Activated CD4-positive, alpha-beta T cell treated with anti-CD3 and anti-CD28 coated beads for 48 hours (primary cell): Measurements from ENCODE around the gene ASMTL.
A peak's percentile ranks its signal among the peaks of the same experiment; 100 is the strongest.
"Not testable (repeated sequence)": the region's sequence is repeated elsewhere in the genome, so short reads cannot be mapped to it uniquely, and the experiment has no call there.

Experiments
- DNase-seq: peaks from one replicate; pipeline ENCODE4 v3.0.0-alpha.2; 2020

ASMTL gene

DNA sequence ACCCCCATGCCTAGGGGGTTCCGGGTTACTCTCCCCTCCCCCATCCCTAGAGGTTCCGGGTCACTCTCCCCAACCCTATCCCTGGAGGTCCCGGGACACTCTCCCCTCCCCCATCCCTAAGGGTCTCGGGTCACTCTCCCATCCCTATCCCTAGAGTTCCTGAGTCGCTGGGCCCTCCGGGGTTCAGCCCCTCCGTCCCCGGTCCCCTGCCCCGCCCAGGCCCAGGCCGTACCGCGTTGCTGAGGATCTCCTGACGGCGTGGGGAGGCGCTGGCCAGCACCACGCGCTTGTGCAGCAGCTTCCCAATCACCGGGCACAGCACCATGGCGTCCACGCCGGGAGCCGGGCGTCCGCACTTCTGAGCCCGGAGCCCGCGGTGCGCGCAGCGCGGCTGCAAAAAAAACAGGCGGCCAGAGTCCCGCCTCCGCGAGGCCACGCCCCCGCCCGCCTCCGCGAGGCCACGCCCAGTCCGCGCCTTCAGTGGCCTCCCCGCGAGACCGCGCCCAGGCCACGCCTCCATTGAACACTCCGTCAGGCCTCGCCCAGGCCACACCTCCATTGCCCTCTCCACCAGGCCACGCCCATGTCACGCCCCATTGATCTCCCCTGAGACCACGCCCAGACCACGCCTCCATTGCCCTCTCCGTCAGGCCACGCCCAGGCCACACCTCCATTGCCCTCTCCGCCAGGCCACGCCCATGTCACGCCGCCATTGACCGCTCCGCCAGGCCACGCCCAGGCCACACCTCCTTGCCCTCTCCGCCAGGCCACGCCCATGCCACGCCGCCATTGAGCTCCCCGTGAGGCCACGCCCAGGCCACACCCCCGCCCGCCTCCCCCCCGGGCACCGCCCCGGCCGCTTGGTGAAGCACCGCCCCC lies at the start of gene ASMTL:
Gene ASMTL (minus strand): TSS at position 394 of the 879 bp plus-strand sequence. CDS start 69 bp downstream, at position 325.
- DNase-seq = peak; percentile 100

DNA sequence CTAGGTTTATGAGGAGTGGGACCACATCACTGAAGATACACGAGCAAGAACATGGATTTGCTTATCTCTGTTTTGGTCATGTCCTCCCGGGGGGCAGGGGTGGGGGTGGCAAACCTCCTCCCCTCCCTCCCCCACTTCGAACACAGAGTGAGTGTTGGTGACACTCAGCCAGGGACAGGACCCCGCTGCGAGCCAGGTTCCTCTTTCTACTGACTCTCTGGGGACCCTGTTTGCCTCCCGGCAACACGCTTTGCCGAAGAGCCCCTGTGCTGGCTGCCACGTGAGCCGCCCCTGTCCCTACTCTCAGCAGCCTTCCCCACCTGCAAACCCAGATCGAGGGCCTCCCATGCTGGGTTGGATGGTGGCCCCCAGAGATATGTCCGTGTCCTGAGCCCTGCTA lies 49.5 kb upstream of the ASMTL start:
- DNase-seq = no peak

DNA sequence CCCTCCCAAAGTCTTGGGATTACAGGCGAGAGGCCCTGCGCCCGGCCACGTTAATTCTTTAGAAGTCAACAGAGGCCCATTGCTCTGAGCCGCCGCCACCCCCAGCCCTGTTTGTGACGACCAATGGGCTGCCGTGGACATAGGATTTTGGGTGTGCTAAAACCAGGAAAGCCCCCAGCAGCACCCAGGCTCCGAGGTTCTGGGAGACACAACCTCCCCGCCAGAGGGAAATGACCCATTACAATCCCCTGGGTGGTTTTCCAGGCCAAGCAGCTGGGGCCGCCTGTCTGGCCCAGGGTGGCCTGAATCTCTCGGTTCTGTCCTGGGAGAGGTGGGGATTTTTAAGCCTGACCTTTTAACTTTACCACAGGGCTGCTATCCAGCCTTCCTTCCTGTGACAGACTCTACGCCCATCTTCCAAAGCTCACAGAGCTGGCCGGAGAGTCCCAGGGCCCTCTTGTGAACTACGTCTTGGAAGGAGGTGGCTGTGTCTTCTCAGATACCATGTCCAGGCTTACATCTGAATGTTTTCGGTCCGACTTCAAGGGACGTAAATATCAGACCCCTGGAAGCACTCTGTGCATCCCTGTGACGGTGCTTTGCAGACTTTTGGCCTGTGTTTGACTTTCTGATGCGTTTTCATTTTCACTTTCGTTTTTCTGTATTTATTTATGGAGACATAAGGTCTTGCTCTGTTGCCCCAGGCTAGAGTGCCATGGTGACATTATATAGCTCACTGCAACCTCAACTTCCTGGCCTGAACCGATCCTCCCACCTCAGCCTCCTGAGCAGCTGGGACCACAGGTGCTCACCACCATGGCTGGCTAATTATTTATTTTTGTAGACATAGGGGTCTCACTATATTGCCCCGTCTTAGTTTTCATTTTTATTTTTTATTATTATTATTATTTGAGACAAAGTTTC lies 48.3 kb upstream of the ASMTL start:
- DNase-seq = no peak

GRCh38 chrX:1496076-1496475 lies 43.4 kb upstream of the ASMTL start:
- no peak for DNase-seq

GRCh38 chrX:1493877-1494510 lies 41.3 kb upstream of the ASMTL start:
- no peak for DNase-seq

DNA sequence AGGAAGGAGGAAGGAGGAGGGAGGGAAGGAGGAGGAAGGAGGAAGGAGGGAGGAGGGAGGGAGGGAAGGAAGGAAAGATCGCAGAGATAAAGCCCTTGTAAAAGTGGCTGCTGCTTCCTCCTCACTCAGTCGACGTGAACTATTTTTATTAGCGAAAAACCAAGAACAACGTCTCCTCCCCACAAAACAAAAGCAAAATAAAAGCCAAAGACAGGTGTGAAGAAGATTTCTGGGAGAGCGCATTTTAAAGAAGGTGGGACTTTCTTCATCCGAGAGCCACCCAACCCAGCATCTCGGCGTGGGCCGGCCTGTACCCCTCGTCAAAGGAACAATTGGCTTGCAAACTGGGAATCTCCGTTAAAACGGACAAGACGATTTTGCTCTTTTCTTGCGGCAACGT lies 40.7 kb upstream of the ASMTL start:
- no peak for DNase-seq

GRCh38 chrX:1492421-1493012 lies 39.8 kb upstream of the ASMTL start:
- no peak for DNase-seq

- peak; percentile 82 for DNase-seq
Observed at GRCh38 chrX:1491851-1492349, 39.2 kb upstream of the ASMTL start.

- DNase-seq = not testable (repeated sequence)
Observed at GRCh38 chrX:1491248-1491647, 38.5 kb upstream of the ASMTL start.

DNA sequence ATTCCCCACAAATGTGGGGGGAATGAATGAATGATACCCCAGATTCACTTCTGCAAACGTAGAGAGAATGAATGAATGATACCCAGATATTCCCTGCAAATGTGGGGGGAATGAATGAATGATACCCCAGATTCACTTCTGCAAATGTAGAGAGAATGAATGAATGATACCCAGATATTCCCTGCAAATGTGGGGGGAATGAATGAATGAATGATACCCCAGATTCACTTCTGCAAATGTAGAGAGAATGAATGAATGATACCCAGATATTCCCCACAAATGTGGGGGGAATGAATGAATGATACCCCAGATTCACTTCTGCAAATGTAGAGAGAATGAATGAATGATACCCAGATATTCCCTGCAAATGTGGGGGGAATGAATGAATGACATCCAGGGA lies 38.0 kb upstream of the ASMTL start:
- DNase-seq = not testable (repeated sequence)

DNA sequence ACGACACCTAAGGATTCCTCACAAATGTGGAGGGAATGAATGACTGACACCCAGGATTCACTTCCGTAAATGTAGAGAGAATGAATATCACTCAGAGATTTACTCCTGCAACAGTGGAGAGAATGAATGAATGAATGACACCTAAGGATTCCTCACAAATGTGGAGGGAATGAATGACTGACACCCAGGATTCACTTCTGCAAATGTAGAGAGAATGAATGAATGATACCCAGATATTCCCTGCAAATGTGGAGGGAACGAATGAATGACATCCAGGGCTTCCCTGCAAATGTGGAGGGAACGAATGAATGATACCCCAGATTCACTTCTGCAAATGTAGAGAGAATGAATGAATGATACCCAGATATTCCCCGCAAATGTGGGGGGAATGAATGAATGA lies 36.6 kb upstream of the ASMTL start:
- DNase-seq = not testable (repeated sequence)

DNA sequence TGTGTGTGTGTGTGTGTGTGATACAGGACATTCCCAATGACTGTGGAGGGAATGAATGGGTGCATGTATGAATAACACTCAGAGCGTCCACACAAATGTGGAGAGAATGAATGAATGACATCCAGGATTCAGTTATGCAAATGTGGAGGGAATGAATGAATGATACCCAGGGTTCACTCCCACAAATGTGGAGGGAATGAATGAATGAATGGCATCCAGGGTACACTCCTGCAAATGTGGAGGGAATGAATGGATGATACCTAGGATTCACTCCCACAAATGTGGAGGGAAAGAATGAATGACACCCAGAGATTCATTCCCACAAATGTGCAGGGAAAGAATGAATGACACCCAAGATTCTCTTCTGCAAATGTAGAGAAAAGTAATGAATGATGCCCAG lies 36.0 kb upstream of the ASMTL start:
- no peak for DNase-seq

DNA sequence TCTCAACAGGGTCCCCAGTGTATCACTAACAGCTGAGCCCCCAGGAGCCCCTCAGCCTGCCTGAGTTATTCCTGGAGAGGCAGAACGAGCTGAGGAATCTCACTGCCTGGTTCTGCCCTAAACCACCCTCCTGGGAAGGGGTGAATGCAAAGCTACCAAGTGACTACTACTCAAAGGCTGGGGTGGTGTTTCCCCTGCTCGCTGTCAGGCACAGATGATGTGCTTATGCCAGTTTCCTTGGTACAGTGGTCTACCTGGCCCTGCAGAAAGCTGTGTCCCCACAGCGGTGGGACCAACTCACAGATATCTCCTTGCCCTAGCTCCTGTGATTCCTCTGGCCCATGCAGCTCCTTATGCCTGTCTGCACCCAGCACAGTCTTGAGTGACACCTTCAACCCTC lies 35.4 kb upstream of the ASMTL start:
- DNase-seq = no peak

- no peak for DNase-seq
Observed at GRCh38 chrX:1487401-1487800, 34.7 kb upstream of the ASMTL start.

- DNase-seq = no peak
Observed at GRCh38 chrX:1486749-1487361, 34.1 kb upstream of the ASMTL start.

DNA sequence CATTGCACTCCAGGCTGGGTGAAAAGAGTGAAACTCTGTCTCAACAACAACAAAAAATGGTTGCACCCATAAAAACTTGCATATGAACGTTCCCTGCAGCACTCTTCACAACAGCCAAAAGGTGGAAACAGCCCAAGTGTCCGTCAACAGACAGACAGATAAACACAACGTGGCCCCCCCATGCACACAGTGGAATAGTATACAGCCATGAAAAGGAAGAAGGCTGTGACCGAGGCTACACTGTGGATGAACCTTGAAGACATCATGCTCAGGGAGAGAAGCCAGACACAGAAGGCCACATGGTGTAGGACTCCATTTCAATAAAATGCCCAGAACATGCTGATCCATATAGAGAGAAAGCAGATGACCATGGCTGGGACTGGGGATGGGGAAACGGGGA lies 33.5 kb upstream of the ASMTL start:
- DNase-seq = no peak

GRCh38 chrX:1485033-1485432 lies 32.3 kb upstream of the ASMTL start:
- DNase-seq = no peak

- DNase-seq = no peak
Observed at GRCh38 chrX:1484638-1485019, 31.9 kb upstream of the ASMTL start.

DNA sequence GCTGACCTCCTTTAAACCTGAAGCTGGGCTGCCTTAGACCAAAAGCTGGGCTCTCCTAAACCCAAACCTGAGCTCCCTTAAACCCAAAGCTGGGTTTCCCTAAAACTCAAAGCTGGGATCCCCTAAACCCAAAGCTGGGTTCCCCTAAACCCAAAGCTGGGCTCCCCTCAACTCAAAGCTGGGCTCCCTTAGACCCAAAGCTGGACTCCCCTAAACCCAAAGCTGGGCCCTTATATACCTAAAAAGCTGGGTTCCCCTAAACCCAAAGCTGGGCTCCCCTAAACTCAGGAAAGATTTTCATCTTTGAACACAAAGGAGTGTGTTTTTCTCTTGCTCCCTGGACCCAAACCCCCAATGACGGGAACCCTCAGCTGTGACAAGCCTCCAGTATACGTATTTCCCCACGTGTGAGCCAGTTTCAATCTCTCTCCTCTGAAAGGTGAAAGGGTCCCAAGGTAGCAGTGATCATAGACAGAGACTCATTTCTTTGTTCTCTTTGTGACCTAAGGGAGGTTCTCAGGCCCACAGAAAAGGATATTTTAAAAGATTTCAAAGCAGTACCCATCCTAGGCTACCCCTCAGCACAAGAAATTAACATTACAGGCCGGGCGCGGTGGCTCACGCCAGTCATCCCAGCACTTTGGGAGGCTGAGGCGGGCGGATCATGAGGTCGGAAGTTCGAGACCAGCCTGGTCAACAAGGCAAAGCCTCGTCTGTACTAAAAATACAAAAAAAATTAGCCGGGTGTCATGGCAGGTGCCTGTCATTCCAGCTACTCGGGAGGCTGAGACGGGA lies 31.3 kb upstream of the ASMTL start:
- no peak for DNase-seq

DNA sequence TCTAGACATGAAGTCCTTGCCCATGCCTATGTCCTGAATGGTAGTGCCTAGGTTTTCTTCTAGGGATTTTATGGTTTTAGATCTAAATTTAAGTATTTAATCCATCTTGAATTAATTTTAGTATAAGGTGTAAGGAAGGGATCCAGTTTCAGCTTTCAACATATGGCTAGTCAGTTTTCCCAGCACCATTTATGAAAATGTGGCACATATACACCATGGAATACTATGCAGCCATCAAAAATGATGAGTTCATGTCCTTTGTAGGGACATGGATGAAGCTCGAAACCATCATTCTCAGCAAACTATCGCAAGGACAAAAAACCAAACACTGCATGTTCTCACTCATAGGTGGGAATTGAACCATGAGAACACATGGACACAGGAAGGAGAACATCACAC lies 29.8 kb upstream of the ASMTL start:
- not testable (repeated sequence) for DNase-seq
